Measurements from ENCODE around the gene KCNMB2. TPM values are rescaled to one million over a fixed set of nuclear protein-coding genes. Genes with fewer than 3 reads are reported as not detected.

Gene KCNMB2
- total RNA-seq, 5 donors from 2014 or later (not counting 1 experiment from before 2014, with no cell fraction given) = not detected

GRCh38 chr3:178840586-178840985 lies 304.4 kb downstream of the KCNMB2 start:
- Mint-ChIP-seq H3K9me3 (no peaks in the 10 kb centered on the region), H3K36me3 (no peaks in the 10 kb centered on the region), H3K4me1 (no peaks in the 10 kb centered on the region), H3K27me3 (no peaks in the 10 kb centered on the region), H3K4me3 (no peak overlapping the region), H3K27ac (no peak overlapping the region)
- Histone ChIP-seq H3K4me1 (ENCODE audit: control insufficient read depth in 1 of 2, extremely low read depth in 1 of 2, insufficient read depth in 2 of 2, low read length in 2 of 2) (no peaks in the 10 kb centered on the region), H3K9me3 (no peaks in the 10 kb centered on the region), H3K36me3 (ENCODE audit: control insufficient read depth in 2 of 2, extremely low read depth in 1 of 2, insufficient read depth in 1 of 2, low read length in 1 of 2) (no peaks in the 10 kb centered on the region), H3K4me3 (ENCODE audit: control insufficient read depth in 1 of 2, extremely low read depth in 1 of 2, low read length in 1 of 2) (no peak overlapping the region), H3K27ac (ENCODE audit: low read length) (no peak overlapping the region), H3K27me3 (replicated peaks in 1 of 2; ENCODE audit: control insufficient read depth in 2 of 2, extremely low read depth in 1 of 2, insufficient read depth in 2 of 2, low read length in 1 of 2) (no peaks in the 10 kb centered on the region)
- DNase-seq (no peak), ATAC-seq (replicated peaks in 1 of 4) (no peak)
- CTCF ChIA-PET = no interaction called here
- POLR2A ChIA-PET = no interaction called here

GRCh38 chr3:178841011-178841410 lies 304.8 kb downstream of the KCNMB2 start:
- no peak overlapping the region for H3K4me3 ChIP-seq (ENCODE audit: control insufficient read depth in 1 of 2, extremely low read depth in 1 of 2, low read length in 1 of 2)
- Mint-ChIP-seq H3K27ac (no peak overlapping the region), H3K4me3 (no peak overlapping the region), H3K27me3 (no peaks in the 10 kb centered on the region), H3K4me1 (no peaks in the 10 kb centered on the region), H3K36me3 (no peaks in the 10 kb centered on the region), H3K9me3 (no peaks in the 10 kb centered on the region)
- ATAC-seq (replicated peaks in 1 of 4) = no peak
- no peaks in the 10 kb centered on the region for H3K4me1 ChIP-seq (ENCODE audit: control insufficient read depth in 1 of 2, extremely low read depth in 1 of 2, insufficient read depth in 2 of 2, low read length in 2 of 2)
- no peak overlapping the region for H3K27ac ChIP-seq (ENCODE audit: low read length)
- ChIA-PET CTCF (no interaction called here), POLR2A (no interaction called here)
- no peak for DNase-seq
- no peaks in the 10 kb centered on the region for H3K36me3 ChIP-seq (ENCODE audit: control insufficient read depth in 2 of 2, extremely low read depth in 1 of 2, insufficient read depth in 1 of 2, low read length in 1 of 2)
- no peaks in the 10 kb centered on the region for H3K9me3 ChIP-seq
- H3K27me3 ChIP-seq (replicated peaks in 1 of 2; ENCODE audit: control insufficient read depth in 2 of 2, extremely low read depth in 1 of 2, insufficient read depth in 2 of 2, low read length in 1 of 2) = no peaks in the 10 kb centered on the region

GRCh38 chr3:178844916-178845315 lies 308.7 kb downstream of the KCNMB2 start:
- H3K27ac ChIP-seq (ENCODE audit: low read length) = no peak overlapping the region
- POLR2A ChIA-PET = no interaction called here
- H3K27me3 ChIP-seq (replicated peaks in 1 of 2; ENCODE audit: control insufficient read depth in 2 of 2, extremely low read depth in 1 of 2, insufficient read depth in 2 of 2, low read length in 1 of 2) = no peaks in the 10 kb centered on the region
- no CpG with 5 or more reads among the region's 2 CpGs for WGBS (ENCODE audit: insufficient coverage)
- no peak for DNase-seq
- H3K27ac Mint-ChIP-seq = no peak overlapping the region
- no peak overlapping the region for H3K4me3 ChIP-seq (ENCODE audit: control insufficient read depth in 1 of 2, extremely low read depth in 1 of 2, low read length in 1 of 2)
- CTCF ChIA-PET = no interaction called here
- no peaks in the 10 kb centered on the region for H3K4me1 Mint-ChIP-seq
- no peaks in the 10 kb centered on the region for H3K9me3 Mint-ChIP-seq
- no peaks in the 10 kb centered on the region for H3K4me1 ChIP-seq (ENCODE audit: control insufficient read depth in 1 of 2, extremely low read depth in 1 of 2, insufficient read depth in 2 of 2, low read length in 2 of 2)
- no peak for ATAC-seq (replicated peaks in 1 of 4)
- no peak overlapping the region for H3K4me3 Mint-ChIP-seq
- H3K27me3 Mint-ChIP-seq = no peaks in the 10 kb centered on the region
- H3K36me3 Mint-ChIP-seq = no peaks in the 10 kb centered on the region
- H3K9me3 ChIP-seq = no peaks in the 10 kb centered on the region
- no peaks in the 10 kb centered on the region for H3K36me3 ChIP-seq (ENCODE audit: control insufficient read depth in 2 of 2, extremely low read depth in 1 of 2, insufficient read depth in 1 of 2, low read length in 1 of 2)

GRCh38 chr3:178845420-178846118 lies 309.3 kb downstream of the KCNMB2 start:
- H3K27ac Mint-ChIP-seq = no peak overlapping the region
- H3K27me3 ChIP-seq (replicated peaks in 1 of 2; ENCODE audit: control insufficient read depth in 2 of 2, extremely low read depth in 1 of 2, insufficient read depth in 2 of 2, low read length in 1 of 2) = no peaks in the 10 kb centered on the region
- DNase-seq = no peak
- H3K36me3 Mint-ChIP-seq = no peaks in the 10 kb centered on the region
- no peaks in the 10 kb centered on the region for H3K9me3 Mint-ChIP-seq
- H3K9me3 ChIP-seq = no peaks in the 10 kb centered on the region
- POLR2A ChIA-PET = no interaction called here
- no peak overlapping the region for H3K27ac ChIP-seq (ENCODE audit: low read length)
- WGBS (ENCODE audit: insufficient coverage) = no CpG with 5 or more reads among the region's 3 CpGs
- H3K4me3 Mint-ChIP-seq = no peak overlapping the region
- H3K4me3 ChIP-seq (ENCODE audit: control insufficient read depth in 1 of 2, extremely low read depth in 1 of 2, low read length in 1 of 2) = no peak overlapping the region
- no peaks in the 10 kb centered on the region for H3K36me3 ChIP-seq (ENCODE audit: control insufficient read depth in 2 of 2, extremely low read depth in 1 of 2, insufficient read depth in 1 of 2, low read length in 1 of 2)
- no peaks in the 10 kb centered on the region for H3K27me3 Mint-ChIP-seq
- CTCF ChIA-PET = no interaction called here
- no peaks in the 10 kb centered on the region for H3K4me1 ChIP-seq (ENCODE audit: control insufficient read depth in 1 of 2, extremely low read depth in 1 of 2, insufficient read depth in 2 of 2, low read length in 2 of 2)
- no peak for ATAC-seq (replicated peaks in 1 of 4)
- H3K4me1 Mint-ChIP-seq = no peaks in the 10 kb centered on the region

- Histone ChIP-seq H3K9me3 (no peaks in the 10 kb centered on the region), H3K4me1 (ENCODE audit: control insufficient read depth in 1 of 2, extremely low read depth in 1 of 2, insufficient read depth in 2 of 2, low read length in 2 of 2) (no peaks in the 10 kb centered on the region), H3K4me3 (ENCODE audit: control insufficient read depth in 1 of 2, extremely low read depth in 1 of 2, low read length in 1 of 2) (no peak overlapping the region), H3K27me3 (replicated peaks in 1 of 2; ENCODE audit: control insufficient read depth in 2 of 2, extremely low read depth in 1 of 2, insufficient read depth in 2 of 2, low read length in 1 of 2) (no peaks in the 10 kb centered on the region), H3K36me3 (ENCODE audit: control insufficient read depth in 2 of 2, extremely low read depth in 1 of 2, insufficient read depth in 1 of 2, low read length in 1 of 2) (no peaks in the 10 kb centered on the region), H3K27ac (ENCODE audit: low read length) (no peak overlapping the region)
- ATAC-seq (replicated peaks in 1 of 4) (no peak), DNase-seq (no peak)
- ChIA-PET CTCF (no interaction called here), POLR2A (interaction anchor here in 1 of 2 donors (0.6 kb wide), 1 partner anchor 25 kb away, joined by 3 read pairs; no protein-coding TSS in a partner anchor)
- no peaks in the 10 kb centered on the region for H3K36me3 Mint-ChIP-seq
- H3K27ac Mint-ChIP-seq = no peak overlapping the region
- H3K4me1 Mint-ChIP-seq = no peaks in the 10 kb centered on the region
- no peaks in the 10 kb centered on the region for H3K9me3 Mint-ChIP-seq
- no CpG with 5 or more reads among the region's 2 CpGs for WGBS (ENCODE audit: insufficient coverage)
- H3K27me3 Mint-ChIP-seq = no peaks in the 10 kb centered on the region
- no peak overlapping the region for H3K4me3 Mint-ChIP-seq
Observed at GRCh38 chr3:178847190-178847589, 311.0 kb downstream of the KCNMB2 start.

- DNase-seq (no peak), ATAC-seq (replicated peaks in 1 of 4) (no peak)
Observed at GRCh38 chr3:178849199-178849910, 313.1 kb downstream of the KCNMB2 start.

More at GRCh38 chr3:178849199-178849910, 313.1 kb downstream of the KCNMB2 start:
- Mint-ChIP-seq H3K4me1 (no peaks in the 10 kb centered on the region), H3K4me3 (no peak overlapping the region), H3K36me3 (no peaks in the 10 kb centered on the region), H3K27me3 (no peaks in the 10 kb centered on the region), H3K9me3 (no peaks in the 10 kb centered on the region), H3K27ac (no peak overlapping the region)
- no peak overlapping the region for H3K4me3 ChIP-seq (ENCODE audit: control insufficient read depth in 1 of 2, extremely low read depth in 1 of 2, low read length in 1 of 2)
- no peak overlapping the region for H3K27ac ChIP-seq (ENCODE audit: low read length)
- H3K4me1 ChIP-seq (ENCODE audit: control insufficient read depth in 1 of 2, extremely low read depth in 1 of 2, insufficient read depth in 2 of 2, low read length in 2 of 2) = no peaks in the 10 kb centered on the region
- POLR2A ChIA-PET = interaction anchor here in 1 of 2 donors (1.1 kb wide), 1 partner anchor 11 kb away, joined by 4 read pairs; no protein-coding TSS in a partner anchor
- CTCF ChIA-PET = no interaction called here
- no peaks in the 10 kb centered on the region for H3K9me3 ChIP-seq
- no CpG with 5 or more reads among the region's 4 CpGs for WGBS (ENCODE audit: insufficient coverage)
- H3K36me3 ChIP-seq (ENCODE audit: control insufficient read depth in 2 of 2, extremely low read depth in 1 of 2, insufficient read depth in 1 of 2, low read length in 1 of 2) = no peaks in the 10 kb centered on the region
- no peaks in the 10 kb centered on the region for H3K27me3 ChIP-seq (replicated peaks in 1 of 2; ENCODE audit: control insufficient read depth in 2 of 2, extremely low read depth in 1 of 2, insufficient read depth in 2 of 2, low read length in 1 of 2)
